SU-DHL-6 (cell line): ENCODE data around the gene MEIOB.

Source experiments
- H2AFZ ChIP-seq: fragments of 200-600 bp; sonication (generic); 2 replicates; pipeline ENCODE4 v1.6.1; 2014; ENCODE audit warnings: low read depth, mild to moderate bottlenecking, moderate library complexity, mixed read lengths, antibody characterized with exemption, low read length; ENCODE audit not compliant: severe bottlenecking
- H3F3A ChIP-seq: fragments of 200-600 bp; shearing (Covaris generic); 2 replicates; pipeline ENCODE4 v1.6.0; 2016; ENCODE audit warnings: antibody characterized with exemption, mild to moderate bottlenecking; ENCODE audit not compliant: insufficient read depth
- H3K27ac ChIP-seq: fragments of 200-600 bp; sonication (generic); 2 replicates; pipeline ENCODE4 v1.5.1; 2016; ENCODE audit warnings: low read depth, mild to moderate bottlenecking, low read length, moderate library complexity, mixed read lengths
- H3K27me3 ChIP-seq: fragments of 200-600 bp; sonication (generic), shearing (Covaris generic); 2 replicates; pipeline ENCODE4 v1.6.0; 2014; ENCODE audit warnings: mild to moderate bottlenecking, low read length
- H3K36me3 ChIP-seq: fragments of 200-600 bp; sonication (generic); 2 replicates; pipeline ENCODE4 v1.6.1; 2014; ENCODE audit warnings: mild to moderate bottlenecking, low read length, mixed read lengths
- H3K4me2 ChIP-seq: fragments of 300-600, 200-600 bp; shearing (Covaris generic), sonication (generic); 2 replicates; pipeline ENCODE4 v1.6.0; 2014; ENCODE audit warnings: low read length, low read depth, mild to moderate bottlenecking; ENCODE audit not compliant: poor library complexity, severe bottlenecking
- H3K4me3 ChIP-seq: fragments of 200-600 bp; sonication (generic); 2 replicates; pipeline ENCODE4 v1.5.1; 2014; ENCODE audit warnings: antibody characterized with exemption, low read length, mild to moderate bottlenecking, mixed read lengths; ENCODE audit not compliant: insufficient read depth, poor library complexity, severe bottlenecking
- H3K79me2 ChIP-seq: fragments of 200-600 bp; sonication (generic); 2 replicates; pipeline ENCODE4 v1.6.1; 2014; ENCODE audit warnings: mild to moderate bottlenecking, low read length, moderate library complexity; ENCODE audit not compliant: insufficient read depth
- H3K9ac ChIP-seq: fragments of 200-600 bp; sonication (generic); 2 replicates; pipeline ENCODE4 v1.7.0; 2014; ENCODE audit warnings: mild to moderate bottlenecking, low read length
- H3K9me2 ChIP-seq: fragments of 200-600 bp; sonication (generic); replicated peaks from 2 replicates; pipeline ENCODE4 v1.6.1; 2014; ENCODE audit warnings: low read length; ENCODE audit not compliant: insufficient read depth
- H3K9me3 ChIP-seq: fragments of 200-600 bp; sonication (generic); 2 replicates; pipeline ENCODE4 v1.6.1; 2014; ENCODE audit warnings: low read length, mixed read lengths; ENCODE audit not compliant: insufficient read depth
- H4K20me1 ChIP-seq: fragments of 200-600 bp; sonication (generic); 2 replicates; pipeline ENCODE4 v1.6.1; 2014; ENCODE audit warnings: low read depth, mild to moderate bottlenecking, antibody characterized with exemption, low read length, moderate library complexity, mixed read lengths
- CTCF ChIP-seq: fragments of 200-600 bp; sonication (generic); IDR thresholded peaks from one replicate; pipeline ENCODE4 v1.5.1; 2017; ENCODE audit warnings: antibody characterized with exemption, mild to moderate bottlenecking, low read length, moderate library complexity; ENCODE audit not compliant: insufficient read depth, poor library complexity, severe bottlenecking
- EZH2phosphoT487 ChIP-seq: fragments of 200-600 bp; sonication (generic), shearing (Covaris generic); conservative IDR thresholded peaks from 2 replicates; pipeline ENCODE4 v1.6.1; 2018; ENCODE audit warnings: mild to moderate bottlenecking, antibody characterized with exemption, low read length, moderate library complexity, mixed read lengths

The MEIOB gene

GRCh38 chr16:1845985-1846384 lies 26.0 kb downstream of the MEIOB start:
- Histone ChIP-seq H3K9me3 (no peaks in the 10 kb centered on the region), H2AFZ (no peak overlapping the region)
- no peak for TF ChIP-seq CTCF
- no peak for TF ChIP-seq EZH2phosphoT487

DNA sequence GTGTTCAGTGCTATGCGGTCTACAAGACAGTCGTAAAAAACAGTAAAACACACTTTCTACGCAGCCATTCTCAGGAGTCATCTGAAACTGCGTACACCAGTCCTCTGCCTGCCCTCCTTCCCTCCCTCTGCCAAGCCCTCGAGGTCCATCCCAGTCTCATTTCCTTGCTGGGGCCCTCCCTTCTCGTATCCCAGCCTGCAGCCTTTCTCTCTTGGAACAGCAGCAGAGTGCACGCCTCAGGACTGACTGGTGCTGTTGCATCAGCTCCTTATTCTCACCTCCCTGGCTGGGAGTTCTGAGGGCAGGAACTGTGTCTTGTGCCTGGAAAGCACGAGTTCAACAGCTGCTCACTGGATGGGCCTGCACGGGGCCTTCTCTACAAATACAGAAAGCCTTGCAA lies 32.4 kb downstream of the MEIOB start:
- TF ChIP-seq CTCF = no peak
- no peak for TF ChIP-seq EZH2phosphoT487
- no peaks in the 10 kb centered on the region for H3K79me2 ChIP-seq
- no peaks in the 10 kb centered on the region for H3K9me3 ChIP-seq
- no peak overlapping the region for H2AFZ ChIP-seq
- H4K20me1 ChIP-seq = no peaks in the 10 kb centered on the region
- no peak overlapping the region for H3K9ac ChIP-seq
- H3K27ac ChIP-seq = no peak overlapping the region
- no peak overlapping the region for H3K4me3 ChIP-seq
- H3K9me2 ChIP-seq = no peaks in the 10 kb centered on the region
- no peaks in the 10 kb centered on the region for H3F3A ChIP-seq
- H3K36me3 ChIP-seq = no peaks in the 10 kb centered on the region
- no peak overlapping the region for H3K4me2 ChIP-seq
- no peaks in the 10 kb centered on the region for H3K27me3 ChIP-seq

More at GRCh38 chr16:1845985-1846384, 26.0 kb downstream of the MEIOB start:
- no peaks in the 10 kb centered on the region for H3K36me3 ChIP-seq
- H3F3A ChIP-seq = no peaks in the 10 kb centered on the region
- H3K9ac ChIP-seq = no peak overlapping the region
- H4K20me1 ChIP-seq = no peaks in the 10 kb centered on the region
- H3K4me3 ChIP-seq = no peak overlapping the region
- no peaks in the 10 kb centered on the region for H3K79me2 ChIP-seq
- no peaks in the 10 kb centered on the region for H3K27me3 ChIP-seq
- no peak overlapping the region for H3K4me2 ChIP-seq
- H3K9me2 ChIP-seq = no peaks in the 10 kb centered on the region
- H3K27ac ChIP-seq = no peak overlapping the region

DNA sequence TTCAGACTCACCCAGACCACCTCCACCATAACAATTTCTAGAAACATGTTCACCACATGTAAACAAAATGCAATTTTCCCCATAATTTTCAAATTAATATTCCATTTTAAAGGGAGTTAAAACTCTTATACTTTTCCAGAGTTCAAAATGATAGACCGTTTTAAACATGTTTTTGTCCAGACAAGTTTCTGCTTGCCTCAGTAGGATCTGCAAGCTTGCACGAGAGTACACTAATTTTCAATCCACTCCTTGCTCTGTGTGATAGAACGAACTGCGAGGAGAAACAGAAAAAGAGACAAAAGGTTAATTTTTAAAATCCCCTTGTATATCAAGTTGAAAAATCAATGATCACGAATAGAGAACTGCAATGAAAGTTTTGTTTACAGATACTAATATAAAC lies 37.9 kb downstream of the MEIOB start:
- H2AFZ ChIP-seq = no peak overlapping the region
- no peak overlapping the region for H3K9ac ChIP-seq
- H3K36me3 ChIP-seq = no peaks in the 10 kb centered on the region
- H3K9me3 ChIP-seq = no peaks in the 10 kb centered on the region
- H3K27me3 ChIP-seq = no peaks in the 10 kb centered on the region
- H4K20me1 ChIP-seq = 0 out of 2 replicates have a peak, but pooled peaks cover 3% of the 10 kb centered on the region
- TF ChIP-seq EZH2phosphoT487 (no peak), CTCF (no peak)
- no peaks in the 10 kb centered on the region for H3K79me2 ChIP-seq
- H3F3A ChIP-seq = 0 out of 2 replicates have a peak, but pooled peaks cover 4% of the 10 kb centered on the region
- no peak overlapping the region for H3K27ac ChIP-seq
- H3K4me3 ChIP-seq = no peak overlapping the region
- H3K9me2 ChIP-seq = no peaks in the 10 kb centered on the region
- no peak overlapping the region for H3K4me2 ChIP-seq
